WTC11 (cell line): ENCODE measurements around the gene CHRNA5. TPM values are rescaled to one million over a fixed set of nuclear protein-coding genes. Genes with fewer than 3 reads are reported as not detected.

Experiments
- ATAC-seq: fragments of 200-7000 bp; cut with Tn5 transposase; 2 replicates; pipeline ENCODE4 v1.10.0; 2021; ENCODE audit warnings: mild to moderate bottlenecking, moderate library complexity
- Bru-seq: library from RNA; stranded (reverse); fragments of 400-500 nt; gene quantifications from one replicate; lab custom pipeline; 2021; lab: Mats Ljungman, UMichigan
- CTCF ChIA-PET: fragments of 300-600 bp; sonication (Branson Sonifier 250); formaldehyde crosslinking; loops from one replicate; lab custom pipeline; 2021; ENCODE audit warnings: antibody characterized with exemption; lab: Charles Lee
- POLR2A ChIA-PET: fragments of 350-600 bp; sonication (Branson Sonifier 250); formaldehyde crosslinking; loops from one replicate; lab custom pipeline; 2021; ENCODE audit warnings: antibody characterized with exemption; lab: Charles Lee
- DNase-seq: peaks from one replicate; pipeline ENCODE4 v3.0.0; 2021; ENCODE audit warnings: low spot score
- H3K27ac Mint-ChIP-seq: 2 replicates; pipeline ENCODE4 v1.8.0; 2021; ENCODE audit warnings: mixed read lengths
- H3K27me3 Mint-ChIP-seq: 2 replicates; pipeline ENCODE4 v1.8.0; 2021; ENCODE audit warnings: low read depth, mild to moderate bottlenecking, moderate library complexity, mixed read lengths
- H3K36me3 Mint-ChIP-seq: 2 replicates; pipeline ENCODE4 v1.8.0; 2021; ENCODE audit warnings: mixed read lengths
- H3K4me1 Mint-ChIP-seq: 2 replicates; pipeline ENCODE4 v1.8.0; 2022; ENCODE audit warnings: mixed read lengths
- H3K4me3 Mint-ChIP-seq: 2 replicates; pipeline ENCODE4 v1.8.0; 2021; ENCODE audit warnings: mild to moderate bottlenecking, moderate library complexity, mixed read lengths
- H3K9me3 Mint-ChIP-seq: 2 replicates; pipeline ENCODE4 v1.8.0; 2021; ENCODE audit warnings: mixed read lengths
- ARID4B ChIP-seq: sonication (generic); formaldehyde crosslinking; IDR thresholded peaks from 2 replicates; pipeline ENCODE4 v1.8.0; 2023; ENCODE audit warnings: missing genetic modification reagents, mild to moderate bottlenecking, borderline replicate concordance
- CREM ChIP-seq: sonication (generic); formaldehyde crosslinking; IDR thresholded peaks from 2 replicates; pipeline ENCODE4 v1.8.1; 2022; ENCODE audit warnings: mild to moderate bottlenecking, missing genetic modification reagents, moderate library complexity
- E2F5 ChIP-seq: sonication (generic); formaldehyde crosslinking; IDR thresholded peaks from 2 replicates; pipeline ENCODE4 v1.8.1; 2022; ENCODE audit warnings: mild to moderate bottlenecking, moderate library complexity, missing genetic modification reagents
- NFATC4 ChIP-seq: fragments of 250-450 bp; sonication (Bioruptor Pico); IDR thresholded peaks from 2 replicates; pipeline ENCODE4 v1.9.0; 2021; ENCODE audit warnings: mild to moderate bottlenecking
- NFYB ChIP-seq: sonication (generic); formaldehyde crosslinking; conservative IDR thresholded peaks from 2 replicates; pipeline ENCODE4 v1.8.0; 2022; ENCODE audit warnings: low read depth, missing genetic modification reagents
- RELA ChIP-seq: sonication (generic); formaldehyde crosslinking; IDR thresholded peaks from 2 replicates; pipeline ENCODE4 v1.8.1; 2022; ENCODE audit warnings: missing genetic modification reagents, mild to moderate bottlenecking, borderline replicate concordance
- SP1 ChIP-seq: sonication (generic); formaldehyde crosslinking; conservative IDR thresholded peaks from 2 replicates; pipeline ENCODE4 v1.8.1; 2022; ENCODE audit warnings: missing genetic modification reagents
- TEAD1 ChIP-seq: sonication (generic); formaldehyde crosslinking; IDR thresholded peaks from 2 replicates; pipeline ENCODE4 v1.8.0; 2022; ENCODE audit warnings: mild to moderate bottlenecking, missing genetic modification reagents
- ZNF425 ChIP-seq: fragments of 250-450 bp; sonication (Bioruptor Pico); conservative IDR thresholded peaks from 2 replicates; pipeline ENCODE4 v1.9.0; 2021; ENCODE audit warnings: mild to moderate bottlenecking
- long read RNA-seq, 3 experiments: library from RNA in 1 of 3; library from capped mRNA in 1 of 3; library from polyadenylated mRNA in 1 of 3; unstranded in 2 of 3; stranded (forward) in 1 of 3; transcript quantifications; one replicate each; pipeline ENCODE4 v2.0.0, GENCODE V29; 2021
- total RNA-seq: library from RNA; stranded (reverse); gene quantifications from 3 replicates; pipeline ENCODE4 v1.2.3, GENCODE V29; 2021
- TF ChIP-seq, protein P1 (sequence below): sonication (generic); formaldehyde crosslinking; conservative IDR thresholded peaks from 2 replicates; pipeline ENCODE4 v1.8.1; 2023; ENCODE audit warnings: mild to moderate bottlenecking, low read depth, missing genetic modification reagents, moderate library complexity
- TF ChIP-seq, protein P2 (sequence below): fragments of 250-450 bp; sonication (Bioruptor Pico); IDR thresholded peaks from 2 replicates; pipeline ENCODE4 v1.9.0; 2021; ENCODE audit warnings: mild to moderate bottlenecking, borderline replicate concordance
- TF ChIP-seq, protein P3 (sequence below): sonication (generic); formaldehyde crosslinking; IDR thresholded peaks from 2 replicates; pipeline ENCODE4 v1.8.0; 2022; ENCODE audit warnings: missing genetic modification reagents
- TF ChIP-seq, protein P4 (sequence below): sonication (generic); formaldehyde crosslinking; IDR thresholded peaks from 2 replicates; pipeline ENCODE4 v1.8.0; 2022; ENCODE audit warnings: mild to moderate bottlenecking, missing genetic modification reagents

The CHRNA5 gene
- 21.0 to 23.3 TPM (median 21.2 TPM) in 3 replicates for total RNA-seq
- Bru-seq, nascent RNA: percentile 81 among the genes with signal in this experiment
- long read RNA-seq, experiment 1, transcript CHRNA5-201 (6 exons, 3,623 nt): major isoform, 15 of 76 reads
- long read RNA-seq, experiment 1, partial matches to known transcripts: 36 of 76 reads
- long read RNA-seq, experiment 1, other reads (novel, unspliced or antisense): 24 of 76 reads
- long read RNA-seq, experiment 2, transcript CHRNA5-201 (6 exons, 3,623 nt): major isoform, 6 of 34 reads
- long read RNA-seq, experiment 2, partial matches to known transcripts: 14 of 34 reads
- long read RNA-seq, experiment 2, other reads (novel, unspliced or antisense): 12 of 34 reads
- long read RNA-seq, experiment 3, partial matches to known transcripts: 1 of 2 reads
- long read RNA-seq, experiment 3, other reads (novel, unspliced or antisense): 1 of 2 reads

DNA sequence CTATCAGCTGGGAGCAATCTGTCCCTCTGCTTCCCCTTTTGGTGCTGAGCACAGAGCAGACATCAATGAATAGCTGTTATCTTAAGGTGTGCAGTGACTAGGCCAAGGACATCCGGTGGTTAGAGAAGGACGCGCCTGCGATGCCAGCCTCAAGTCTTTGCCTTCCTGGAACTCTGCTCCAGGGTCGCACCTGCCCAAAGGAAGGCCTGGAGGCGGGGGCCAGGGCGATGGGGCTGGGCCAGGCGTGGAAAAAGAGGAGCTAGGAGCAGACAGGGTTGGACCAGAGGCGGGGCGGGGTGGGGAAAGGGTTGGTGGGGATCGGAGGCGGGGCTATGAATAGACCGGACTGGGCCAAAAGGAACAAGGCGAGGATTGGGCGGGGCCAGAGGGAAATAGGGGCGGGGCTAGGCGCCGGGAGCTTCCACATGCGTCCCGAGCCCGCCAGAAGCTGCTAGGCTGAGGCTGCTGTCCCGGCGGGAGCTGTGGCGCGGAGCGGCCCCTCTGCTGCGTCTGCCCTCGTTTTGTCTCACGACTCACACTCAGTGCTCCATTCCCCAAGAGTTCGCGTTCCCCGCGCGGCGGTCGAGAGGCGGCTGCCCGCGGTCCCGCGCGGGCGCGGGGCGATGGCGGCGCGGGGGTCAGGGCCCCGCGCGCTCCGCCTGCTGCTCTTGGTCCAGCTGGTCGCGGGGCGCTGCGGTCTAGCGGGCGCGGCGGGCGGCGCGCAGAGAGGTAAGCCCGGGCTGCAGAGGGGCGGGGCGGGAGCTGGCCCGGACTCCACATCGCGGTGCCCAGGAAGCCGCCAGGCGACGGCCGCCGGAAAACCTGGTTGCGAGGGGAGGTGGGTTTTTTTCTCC lies at the start of gene CHRNA5:
Gene CHRNA5, plus strand, starts transcription at position 424 of the 854 bp plus-strand sequence. Its CDS starts 200 bp downstream, at position 624.
- Mint-ChIP-seq H3K4me1 (peaks cover 23% of the 10 kb centered on the region), H3K4me3 (peak within 1 kb of the TSS; percentile 90), H3K9me3 (no peaks in the 10 kb centered on the region), H3K36me3 (no peaks in the 10 kb centered on the region), H3K27me3 (no peaks in the 10 kb centered on the region; the same call in 1 of the 2 replicates), H3K27ac (peak within 1 kb of the TSS; percentile 80)
- peak; percentile 96 for ATAC-seq
- ChIA-PET POLR2A (interaction anchor here (0.6 to 2.9 kb wide), 17 partner anchors 9 to 322 kb away, joined by 3 to 35 read pairs (median 4); partner anchors contain the start of genes ADAMTS7, CHRNA3, HYKK and IREB2), CTCF (interaction anchor here (0.6 to 2.3 kb wide), 24 partner anchors 10 to 457 kb away, joined by 3 to 18 read pairs (median 5); partner anchors contain the start of genes ADAMTS7, CHRNA3, CRABP1 and IREB2)
- peak; percentile 100 for DNase-seq
- TF ChIP-seq E2F5 (CRISPR knock-in tag) (peak; percentile 47; the same call in 1 of the 2 replicates), ARID4B (CRISPR knock-in tag) (peak; percentile 70; the same call in 1 of the 2 replicates), NFYB (no peak), TEAD1 (CRISPR knock-in tag) (peak; percentile 77; the same call in 1 of the 2 replicates), ZNF425 (CRISPR knock-in tag) (no peak), NFATC4 (CRISPR knock-in tag) (peak; percentile 47; the same call in 1 of the 2 replicates), RELA (no peak), SP1 (CRISPR knock-in tag) (peak; percentile 71), CREM (CRISPR knock-in tag) (peak; percentile 75; the same call in 1 of the 2 replicates)
- TF ChIP-seq, protein P1, sequence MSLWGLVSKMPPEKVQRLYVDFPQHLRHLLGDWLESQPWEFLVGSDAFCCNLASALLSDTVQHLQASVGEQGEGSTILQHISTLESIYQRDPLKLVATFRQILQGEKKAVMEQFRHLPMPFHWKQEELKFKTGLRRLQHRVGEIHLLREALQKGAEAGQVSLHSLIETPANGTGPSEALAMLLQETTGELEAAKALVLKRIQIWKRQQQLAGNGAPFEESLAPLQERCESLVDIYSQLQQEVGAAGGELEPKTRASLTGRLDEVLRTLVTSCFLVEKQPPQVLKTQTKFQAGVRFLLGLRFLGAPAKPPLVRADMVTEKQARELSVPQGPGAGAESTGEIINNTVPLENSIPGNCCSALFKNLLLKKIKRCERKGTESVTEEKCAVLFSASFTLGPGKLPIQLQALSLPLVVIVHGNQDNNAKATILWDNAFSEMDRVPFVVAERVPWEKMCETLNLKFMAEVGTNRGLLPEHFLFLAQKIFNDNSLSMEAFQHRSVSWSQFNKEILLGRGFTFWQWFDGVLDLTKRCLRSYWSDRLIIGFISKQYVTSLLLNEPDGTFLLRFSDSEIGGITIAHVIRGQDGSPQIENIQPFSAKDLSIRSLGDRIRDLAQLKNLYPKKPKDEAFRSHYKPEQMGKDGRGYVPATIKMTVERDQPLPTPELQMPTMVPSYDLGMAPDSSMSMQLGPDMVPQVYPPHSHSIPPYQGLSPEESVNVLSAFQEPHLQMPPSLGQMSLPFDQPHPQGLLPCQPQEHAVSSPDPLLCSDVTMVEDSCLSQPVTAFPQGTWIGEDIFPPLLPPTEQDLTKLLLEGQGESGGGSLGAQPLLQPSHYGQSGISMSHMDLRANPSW (CRISPR knock-in tag): no peak
- TF ChIP-seq, protein P2, sequence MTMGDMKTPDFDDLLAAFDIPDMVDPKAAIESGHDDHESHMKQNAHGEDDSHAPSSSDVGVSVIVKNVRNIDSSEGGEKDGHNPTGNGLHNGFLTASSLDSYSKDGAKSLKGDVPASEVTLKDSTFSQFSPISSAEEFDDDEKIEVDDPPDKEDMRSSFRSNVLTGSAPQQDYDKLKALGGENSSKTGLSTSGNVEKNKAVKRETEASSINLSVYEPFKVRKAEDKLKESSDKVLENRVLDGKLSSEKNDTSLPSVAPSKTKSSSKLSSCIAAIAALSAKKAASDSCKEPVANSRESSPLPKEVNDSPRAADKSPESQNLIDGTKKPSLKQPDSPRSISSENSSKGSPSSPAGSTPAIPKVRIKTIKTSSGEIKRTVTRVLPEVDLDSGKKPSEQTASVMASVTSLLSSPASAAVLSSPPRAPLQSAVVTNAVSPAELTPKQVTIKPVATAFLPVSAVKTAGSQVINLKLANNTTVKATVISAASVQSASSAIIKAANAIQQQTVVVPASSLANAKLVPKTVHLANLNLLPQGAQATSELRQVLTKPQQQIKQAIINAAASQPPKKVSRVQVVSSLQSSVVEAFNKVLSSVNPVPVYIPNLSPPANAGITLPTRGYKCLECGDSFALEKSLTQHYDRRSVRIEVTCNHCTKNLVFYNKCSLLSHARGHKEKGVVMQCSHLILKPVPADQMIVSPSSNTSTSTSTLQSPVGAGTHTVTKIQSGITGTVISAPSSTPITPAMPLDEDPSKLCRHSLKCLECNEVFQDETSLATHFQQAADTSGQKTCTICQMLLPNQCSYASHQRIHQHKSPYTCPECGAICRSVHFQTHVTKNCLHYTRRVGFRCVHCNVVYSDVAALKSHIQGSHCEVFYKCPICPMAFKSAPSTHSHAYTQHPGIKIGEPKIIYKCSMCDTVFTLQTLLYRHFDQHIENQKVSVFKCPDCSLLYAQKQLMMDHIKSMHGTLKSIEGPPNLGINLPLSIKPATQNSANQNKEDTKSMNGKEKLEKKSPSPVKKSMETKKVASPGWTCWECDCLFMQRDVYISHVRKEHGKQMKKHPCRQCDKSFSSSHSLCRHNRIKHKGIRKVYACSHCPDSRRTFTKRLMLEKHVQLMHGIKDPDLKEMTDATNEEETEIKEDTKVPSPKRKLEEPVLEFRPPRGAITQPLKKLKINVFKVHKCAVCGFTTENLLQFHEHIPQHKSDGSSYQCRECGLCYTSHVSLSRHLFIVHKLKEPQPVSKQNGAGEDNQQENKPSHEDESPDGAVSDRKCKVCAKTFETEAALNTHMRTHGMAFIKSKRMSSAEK (CRISPR knock-in tag): 0 out of 2 replicates have a peak, but pooled peaks have one; percentile 56
- TF ChIP-seq, protein P3, sequence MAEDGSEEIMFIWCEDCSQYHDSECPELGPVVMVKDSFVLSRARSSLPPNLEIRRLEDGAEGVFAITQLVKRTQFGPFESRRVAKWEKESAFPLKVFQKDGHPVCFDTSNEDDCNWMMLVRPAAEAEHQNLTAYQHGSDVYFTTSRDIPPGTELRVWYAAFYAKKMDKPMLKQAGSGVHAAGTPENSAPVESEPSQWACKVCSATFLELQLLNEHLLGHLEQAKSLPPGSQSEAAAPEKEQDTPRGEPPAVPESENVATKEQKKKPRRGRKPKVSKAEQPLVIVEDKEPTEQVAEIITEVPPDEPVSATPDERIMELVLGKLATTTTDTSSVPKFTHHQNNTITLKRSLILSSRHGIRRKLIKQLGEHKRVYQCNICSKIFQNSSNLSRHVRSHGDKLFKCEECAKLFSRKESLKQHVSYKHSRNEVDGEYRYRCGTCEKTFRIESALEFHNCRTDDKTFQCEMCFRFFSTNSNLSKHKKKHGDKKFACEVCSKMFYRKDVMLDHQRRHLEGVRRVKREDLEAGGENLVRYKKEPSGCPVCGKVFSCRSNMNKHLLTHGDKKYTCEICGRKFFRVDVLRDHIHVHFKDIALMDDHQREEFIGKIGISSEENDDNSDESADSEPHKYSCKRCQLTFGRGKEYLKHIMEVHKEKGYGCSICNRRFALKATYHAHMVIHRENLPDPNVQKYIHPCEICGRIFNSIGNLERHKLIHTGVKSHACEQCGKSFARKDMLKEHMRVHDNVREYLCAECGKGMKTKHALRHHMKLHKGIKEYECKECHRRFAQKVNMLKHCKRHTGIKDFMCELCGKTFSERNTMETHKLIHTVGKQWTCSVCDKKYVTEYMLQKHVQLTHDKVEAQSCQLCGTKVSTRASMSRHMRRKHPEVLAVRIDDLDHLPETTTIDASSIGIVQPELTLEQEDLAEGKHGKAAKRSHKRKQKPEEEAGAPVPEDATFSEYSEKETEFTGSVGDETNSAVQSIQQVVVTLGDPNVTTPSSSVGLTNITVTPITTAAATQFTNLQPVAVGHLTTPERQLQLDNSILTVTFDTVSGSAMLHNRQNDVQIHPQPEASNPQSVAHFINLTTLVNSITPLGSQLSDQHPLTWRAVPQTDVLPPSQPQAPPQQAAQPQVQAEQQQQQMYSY: peak; percentile 55
- TF ChIP-seq, protein P4, sequence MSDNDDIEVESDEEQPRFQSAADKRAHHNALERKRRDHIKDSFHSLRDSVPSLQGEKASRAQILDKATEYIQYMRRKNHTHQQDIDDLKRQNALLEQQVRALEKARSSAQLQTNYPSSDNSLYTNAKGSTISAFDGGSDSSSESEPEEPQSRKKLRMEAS (CRISPR knock-in tag): peak; percentile 65; the same call in 1 of the 2 replicates
